ENCODE results near the gene CST5. TPM values are rescaled to one million over a fixed set of nuclear protein-coding genes. Genes with fewer than 3 reads are reported as not detected.

The CST5 gene
- total RNA-seq, 4 donors from 2014 or later = 1.9 TPM; not detected in 3

DNA sequence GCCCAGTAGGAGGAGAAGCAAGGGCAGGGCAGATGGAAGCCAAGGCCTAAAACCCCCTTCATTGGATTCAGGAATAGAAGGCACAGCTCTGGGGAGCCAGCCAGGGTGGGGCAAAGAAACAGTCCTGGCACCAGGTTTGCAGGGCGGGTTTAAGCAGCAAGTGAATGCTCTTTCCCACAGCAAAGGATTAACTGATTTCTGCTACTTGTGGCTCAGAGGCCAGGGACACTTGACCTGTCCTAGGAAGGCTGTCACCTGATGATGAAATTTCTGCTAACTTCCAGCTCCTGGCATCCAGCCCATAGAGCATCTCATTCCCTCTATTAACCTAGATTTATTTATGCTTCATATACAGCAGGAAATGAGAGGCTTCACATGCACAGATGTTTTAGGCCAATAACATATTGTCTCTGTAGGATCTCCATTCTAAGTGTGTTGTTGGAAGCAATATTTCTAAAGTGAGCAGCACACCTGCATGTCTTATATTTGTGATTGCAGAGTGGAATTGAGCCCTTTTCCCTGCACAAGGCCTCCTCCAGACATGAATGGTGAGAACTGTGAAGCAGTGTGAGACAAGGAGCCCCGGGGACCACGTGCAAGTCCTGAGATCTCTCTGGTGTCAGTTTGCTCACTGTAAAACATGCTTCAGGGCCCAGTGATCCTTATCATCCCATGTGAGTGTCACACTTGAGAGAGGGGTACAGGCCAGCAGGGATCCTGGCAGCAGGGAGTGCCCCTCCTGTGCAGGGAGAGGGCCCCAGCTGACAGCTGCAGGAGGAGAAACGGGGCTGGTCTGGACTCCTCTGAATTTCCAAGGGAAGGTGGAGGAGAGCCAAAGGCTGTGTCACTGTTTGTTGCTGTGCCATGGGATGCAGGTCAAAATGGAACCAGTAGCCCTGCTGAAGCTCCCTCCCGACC lies 41.1 kb upstream of the CST5 start:
- 40% methylated on average over 2 of the region's 5 CpGs; no CpG with 5 or more reads in 1 of the 2 donors for WGBS, 2 donors (ENCODE audit: low coverage in 1 of 2)
- H3K27me3 ChIP-seq = no peaks in the 10 kb centered on the region
- no peak overlapping the region for H3K4me3 ChIP-seq
- peaks cover 0 to 22% (median 4%) of the 10 kb centered on the region in 3 donors for H3K4me1 ChIP-seq
- no peaks in the 10 kb centered on the region for H3K9me3 ChIP-seq
- peak overlapping the region in 1 of 4 donors; percentile 18 for H3K27ac ChIP-seq
- ATAC-seq = no peak
- TF ChIP-seq POLR2A (IDR thresholded peaks at IDR 0.05) (no peak), CTCF (IDR thresholded peaks at IDR 0.05) (no peak), EP300 (IDR thresholded peaks at IDR 0.05) (no peak), POLR2AphosphoS5 (IDR thresholded peaks at IDR 0.05) (no peak)
- no peaks in the 10 kb centered on the region for H3K36me3 ChIP-seq

DNA sequence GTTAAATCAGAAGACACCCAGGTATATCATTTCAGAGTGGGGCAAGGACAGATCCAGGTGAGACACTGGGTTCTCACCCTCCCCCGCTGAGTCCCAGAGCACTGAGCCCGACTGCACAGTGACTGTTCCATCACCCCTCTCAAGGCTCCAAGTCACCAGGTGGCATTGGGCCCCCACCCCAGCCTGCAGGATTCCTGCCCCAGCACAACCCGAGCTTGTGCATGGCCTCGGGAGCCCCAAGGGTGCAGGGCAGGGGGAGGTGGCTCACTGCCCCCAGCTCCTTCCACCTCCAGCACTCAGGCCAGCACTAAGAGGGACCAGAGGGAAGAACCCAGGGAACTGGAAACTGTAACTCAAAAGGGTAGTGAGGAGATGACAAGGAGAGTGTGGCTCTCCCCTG lies 39.3 kb upstream of the CST5 start:
- ATAC-seq = no peak
- no peaks in the 10 kb centered on the region for H3K27me3 ChIP-seq
- no CpG with 5 or more reads among the region's 4 CpGs for WGBS, 2 donors (ENCODE audit: low coverage in 1 of 2)
- no peak for TF ChIP-seq CTCF (IDR thresholded peaks at IDR 0.05)
- no peak for TF ChIP-seq POLR2A (IDR thresholded peaks at IDR 0.05)
- no peaks in the 10 kb centered on the region for H3K36me3 ChIP-seq
- no peak overlapping the region for H3K27ac ChIP-seq
- H3K4me3 ChIP-seq = no peak overlapping the region
- peaks cover 0 to 2% (median 0%) of the 10 kb centered on the region in 3 donors for H3K9me3 ChIP-seq
- peaks cover 0 to 22% (median 4%) of the 10 kb centered on the region in 3 donors for H3K4me1 ChIP-seq

DNA sequence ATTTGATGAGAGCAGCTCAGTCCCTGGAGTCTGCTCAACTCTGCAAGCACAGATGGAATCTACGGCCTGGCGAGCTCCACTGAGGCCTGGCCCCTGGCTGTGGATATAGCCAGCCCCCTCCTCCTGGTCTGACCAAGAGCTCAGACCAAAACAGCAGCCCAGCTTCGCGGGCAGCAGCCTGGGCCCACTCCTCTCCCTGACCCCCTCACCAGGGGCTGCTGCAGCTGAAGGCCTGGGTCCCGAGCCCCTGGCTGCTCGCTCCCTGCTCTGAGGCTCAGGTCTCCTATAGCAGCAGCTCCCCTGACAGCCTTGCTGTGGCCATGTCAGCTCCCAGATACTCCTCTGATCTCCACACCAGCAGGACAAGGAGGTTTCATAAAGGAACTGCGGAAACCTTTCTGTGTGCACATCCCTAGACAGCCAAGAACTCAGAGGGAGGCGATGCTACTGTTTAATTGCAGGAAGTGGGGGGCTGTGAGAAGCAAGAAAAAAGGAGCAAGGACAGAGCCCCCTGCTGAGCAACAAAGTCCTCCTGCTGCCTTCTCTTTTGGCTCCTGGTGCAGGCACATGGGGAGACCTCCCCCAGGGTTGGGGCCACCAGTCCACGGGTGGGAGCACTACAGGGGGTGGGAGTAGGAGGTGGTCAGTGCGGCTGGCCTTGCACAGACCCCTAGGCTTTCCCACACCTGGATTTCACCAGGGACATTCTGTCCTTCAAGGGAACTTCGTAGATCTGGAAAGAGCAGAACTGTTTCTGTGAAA lies 38.7 kb upstream of the CST5 start:
- no peak for TF ChIP-seq CTCF (IDR thresholded peaks at IDR 0.05)
- TF ChIP-seq POLR2A (IDR thresholded peaks at IDR 0.05) = no peak
- TF ChIP-seq EP300 (IDR thresholded peaks at IDR 0.05) = no peak
- TF ChIP-seq POLR2AphosphoS5 (IDR thresholded peaks at IDR 0.05) = no peak
- WGBS, 2 donors (ENCODE audit: low coverage in 1 of 2) = 80% methylated on average over 3 of the region's 11 CpGs; no CpG with 5 or more reads in 1 of the 2 donors

GRCh38 chr20:23917024-23917725 lies 37.6 kb upstream of the CST5 start:
- no peak for TF ChIP-seq POLR2A (IDR thresholded peaks at IDR 0.05)
- TF ChIP-seq EP300 (IDR thresholded peaks at IDR 0.05) = no peak
- TF ChIP-seq POLR2AphosphoS5 (IDR thresholded peaks at IDR 0.05) = no peak
- TF ChIP-seq CTCF (IDR thresholded peaks at IDR 0.05) = no peak

More for the DNA sequence above, 38.7 kb upstream of the CST5 start:
- Histone ChIP-seq H3K27ac (no peak overlapping the region), H3K27me3 (no peaks in the 10 kb centered on the region), H3K36me3 (no peaks in the 10 kb centered on the region), H3K4me3 (no peak overlapping the region), H3K4me1 (peaks cover 0 to 22% (median 4%) of the 10 kb centered on the region in 3 donors), H3K9me3 (peaks cover 0 to 4% (median 0%) of the 10 kb centered on the region in 3 donors)
- ATAC-seq = no peak

More at GRCh38 chr20:23917024-23917725, 37.6 kb upstream of the CST5 start:
- Histone ChIP-seq H3K4me1 (peaks cover 0 to 22% (median 4%) of the 10 kb centered on the region in 3 donors), H3K27ac (no peak overlapping the region), H3K9me3 (peaks cover 0 to 4% (median 0%) of the 10 kb centered on the region in 3 donors), H3K4me3 (no peak overlapping the region), H3K27me3 (no peaks in the 10 kb centered on the region), H3K36me3 (no peaks in the 10 kb centered on the region)
- no peak for ATAC-seq
- WGBS, 2 donors (ENCODE audit: low coverage in 1 of 2) = 93% methylated on average over 4 to 7 of the region's 9 CpGs
